Neural cell (in vitro differentiated cells): ENCODE data around the gene PVALB. TPM values are rescaled to one million over a fixed set of nuclear protein-coding genes. Genes with fewer than 3 reads are reported as not detected.

ENCODE experiments used
- H2AFZ ChIP-seq: fragments of 200-600, 300-800 bp; sonication (generic), shearing (Covaris generic); 2 replicates; pipeline ENCODE4 v1.6.0; 2014; ENCODE audit warnings: low read depth, mild to moderate bottlenecking, antibody characterized with exemption, low read length, moderate library complexity
- H3F3A ChIP-seq: fragments of 200-600 bp; shearing (Covaris generic); 2 replicates; pipeline ENCODE4 v1.6.1; 2016; ENCODE audit warnings: mild to moderate bottlenecking, moderate library complexity, mixed read lengths, antibody characterized with exemption, low read length; ENCODE audit not compliant: insufficient read depth, poor library complexity, severe bottlenecking
- H3K27ac ChIP-seq: fragments of 200-600, 300-800 bp; sonication (generic), shearing (Covaris generic); 2 replicates; pipeline ENCODE4 v1.5.1; 2014; ENCODE audit warnings: mild to moderate bottlenecking, low read length, moderate library complexity
- H3K27me3 ChIP-seq: fragments of 300-800, 200-600 bp; sonication (generic), shearing (Covaris generic); 2 replicates; pipeline ENCODE4 v1.6.0; 2014; ENCODE audit warnings: mild to moderate bottlenecking, low read depth, low read length, moderate library complexity; ENCODE audit not compliant: insufficient read depth
- H3K36me3 ChIP-seq: fragments of 300-800, 200-600 bp; sonication (generic), shearing (Covaris generic); 2 replicates; pipeline ENCODE4 v1.5.1; 2014; ENCODE audit warnings: mild to moderate bottlenecking, antibody characterized with exemption, low read length, moderate library complexity; ENCODE audit not compliant: insufficient read depth
- H3K4me2 ChIP-seq: fragments of 300-800, 200-600 bp; sonication (generic), shearing (Covaris generic); 2 replicates; pipeline ENCODE4 v1.6.0; 2014; ENCODE audit warnings: mild to moderate bottlenecking, low read length
- H3K4me3 ChIP-seq: fragments of 300-800, 200-600 bp; sonication (generic), shearing (Covaris generic); 2 replicates; pipeline ENCODE4 v1.5.1; 2014; ENCODE audit warnings: mild to moderate bottlenecking, low read length, moderate library complexity
- H3K79me2 ChIP-seq: fragments of 200-600 bp; shearing (Covaris generic); replicated peaks from 2 replicates; pipeline ENCODE4 v1.6.0; 2014; ENCODE audit warnings: mild to moderate bottlenecking, low read length, moderate library complexity; ENCODE audit not compliant: insufficient read depth
- H3K9ac ChIP-seq: fragments of 300-800, 200-600 bp; sonication (generic), shearing (Covaris generic); 2 replicates; pipeline ENCODE4 v1.6.1; 2016; ENCODE audit warnings: mild to moderate bottlenecking, low read length, mixed read lengths
- H3K9me2 ChIP-seq: fragments of 200-600 bp; shearing (Covaris generic); 2 replicates; pipeline ENCODE4 v1.6.1; 2016; ENCODE audit warnings: mild to moderate bottlenecking, low read length, mixed read lengths; ENCODE audit not compliant: insufficient read depth
- H3K9me3 ChIP-seq: fragments of 200-600, 300-800 bp; sonication (generic), shearing (Covaris generic); 2 replicates; pipeline ENCODE4 v1.6.1; 2016; ENCODE audit warnings: mild to moderate bottlenecking, mixed run types, low read length, moderate library complexity, mixed read lengths
- H4K20me1 ChIP-seq: fragments of 200-600 bp; shearing (Covaris generic); 2 replicates; pipeline ENCODE4 v1.6.1; 2016; ENCODE audit warnings: mild to moderate bottlenecking, mixed run types; ENCODE audit not compliant: insufficient read depth
- EP300 ChIP-seq: fragments of 450-650 bp; conservative IDR thresholded peaks from 2 replicates; pipeline ENCODE4 v1.6.1; 2014; ENCODE audit warnings: antibody characterized with exemption, mild to moderate bottlenecking, moderate library complexity; ENCODE audit not compliant: poor library complexity, severe bottlenecking
- EZH2 ChIP-seq: fragments of 200-600, 300-800 bp; shearing (Covaris generic), sonication (generic); IDR thresholded peaks from 2 replicates; pipeline ENCODE4 v1.6.1; 2014; ENCODE audit warnings: antibody characterized with exemption, low read length, borderline replicate concordance, mild to moderate bottlenecking; ENCODE audit not compliant: insufficient read depth, poor library complexity, severe bottlenecking
- MXI1 ChIP-seq: fragments of 450-650 bp; conservative IDR thresholded peaks from 2 replicates; pipeline ENCODE4 v1.6.1; 2014; ENCODE audit warnings: antibody characterized with exemption, mild to moderate bottlenecking; ENCODE audit not compliant: poor library complexity, severe bottlenecking
- POLR2AphosphoS5 ChIP-seq: IDR thresholded peaks from 2 replicates; pipeline ENCODE4 v1.6.1; 2012
- RAD21 ChIP-seq: fragments of 450-650 bp; conservative IDR thresholded peaks from 2 replicates; pipeline ENCODE4 v1.6.1; 2014; ENCODE audit warnings: antibody characterized with exemption, mild to moderate bottlenecking, moderate library complexity
- SMC3 ChIP-seq: fragments of 450-650 bp; conservative IDR thresholded peaks from 2 replicates; pipeline ENCODE4 v1.6.1; 2014; ENCODE audit warnings: antibody characterized with exemption, mild to moderate bottlenecking, moderate library complexity; ENCODE audit not compliant: poor library complexity
- TAF1 ChIP-seq: IDR thresholded peaks from 2 replicates; pipeline ENCODE4 v1.6.1; 2012; ENCODE audit warnings: low read depth
- polyA plus RNA-seq: library from polyadenylated mRNA; depleted of rRNA; stranded (reverse); fragments of >200 nt; gene quantifications from 2 replicates; pipeline ENCODE4 v1.2.3, GENCODE V29; 2014
- TF ChIP-seq, protein P1 (sequence below): fragments of 450-650 bp; IDR thresholded peaks from 2 replicates; pipeline ENCODE4 v1.5.1; 2014; ENCODE audit warnings: antibody characterized with exemption, mild to moderate bottlenecking, moderate library complexity; ENCODE audit not compliant: poor library complexity, severe bottlenecking
- TF ChIP-seq, protein P2 (sequence below): IDR thresholded peaks from 2 replicates; pipeline ENCODE4 v1.6.1; 2012; ENCODE audit warnings: borderline replicate concordance

Gene PVALB
- polyA plus RNA-seq, 1 donor from 2014 or later: not detected

DNA sequence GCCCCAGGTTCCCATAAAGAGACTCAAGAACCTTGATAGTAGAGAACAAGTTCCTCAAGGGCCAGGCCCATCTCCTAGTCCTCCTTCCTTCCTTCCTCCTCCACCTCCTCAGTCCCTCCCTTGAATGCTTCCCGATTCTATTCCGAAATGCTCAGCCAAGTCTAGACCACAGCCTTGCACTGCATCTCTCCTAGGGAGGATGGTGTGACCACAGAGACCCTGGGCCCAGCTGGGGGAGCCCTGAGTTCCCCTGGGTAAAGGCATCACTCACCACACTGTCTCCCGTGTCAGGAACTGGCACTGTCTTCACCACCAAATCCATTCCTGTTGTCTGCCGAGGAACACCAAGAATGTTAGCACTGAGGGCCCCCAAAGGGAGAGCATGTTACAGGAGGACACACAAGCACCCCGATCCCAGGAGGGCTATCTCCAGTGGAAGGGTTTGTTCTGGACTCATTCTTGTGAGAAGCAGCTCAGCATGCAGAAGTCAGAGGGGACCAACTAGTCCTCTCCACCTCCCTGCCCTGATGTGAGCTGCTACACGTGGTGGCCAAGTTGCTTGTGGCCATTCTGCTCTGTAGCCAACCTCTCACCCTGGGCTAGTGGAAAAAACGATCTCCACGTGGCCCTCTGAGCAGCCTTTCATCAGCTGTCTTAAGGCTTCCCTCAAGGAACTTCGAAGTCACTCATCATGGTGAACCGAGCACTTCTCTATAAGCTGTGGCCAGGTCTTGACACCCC is 49.6 kb downstream of the PVALB start:
- H3K36me3 ChIP-seq: peaks cover 5% of the 10 kb centered on the region
- H3K9ac ChIP-seq: no peak overlapping the region

DNA sequence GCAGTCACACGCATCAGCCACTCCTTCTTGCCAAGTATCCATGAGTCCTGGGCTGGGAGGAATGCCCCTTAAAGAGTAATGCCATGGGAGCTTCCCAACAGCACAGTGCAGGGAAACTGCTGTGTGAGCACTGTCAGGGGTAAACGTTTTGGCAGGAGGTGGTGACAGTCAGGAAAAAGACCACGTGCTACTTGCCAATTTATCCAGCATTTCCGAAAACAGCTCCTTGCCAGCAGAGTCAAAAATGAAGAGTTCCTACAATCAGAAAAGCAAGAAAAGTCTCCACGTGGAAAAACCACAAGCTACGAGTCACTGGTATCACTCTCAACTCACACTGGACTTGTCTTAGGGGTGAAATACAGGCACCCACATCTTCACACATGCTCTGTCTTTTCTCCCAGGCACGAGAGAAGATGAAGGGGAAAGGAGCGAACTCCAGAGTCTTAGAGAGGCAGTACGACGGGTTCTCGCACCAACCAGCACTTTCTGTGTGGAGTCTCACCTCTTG is 50.8 kb downstream of the PVALB start:
- no peak overlapping the region for H3K4me3 ChIP-seq

More for the DNA sequence above, 49.6 kb downstream of the PVALB start:
- Histone ChIP-seq H3F3A (no peaks in the 10 kb centered on the region), H4K20me1 (no peaks in the 10 kb centered on the region), H2AFZ (no peak overlapping the region), H3K9me3 (no peaks in the 10 kb centered on the region), H3K4me3 (no peak overlapping the region), H3K27ac (no peak overlapping the region), H3K27me3 (no peaks in the 10 kb centered on the region), H3K79me2 (no peaks in the 10 kb centered on the region), H3K4me2 (no peak overlapping the region), H3K9me2 (no peaks in the 10 kb centered on the region)
- TF ChIP-seq RAD21 (no peak), MXI1 (no peak), SMC3 (no peak), EZH2 (no peak), TAF1 (no peak), POLR2AphosphoS5 (no peak), EP300 (no peak)
- TF ChIP-seq, protein P1, sequence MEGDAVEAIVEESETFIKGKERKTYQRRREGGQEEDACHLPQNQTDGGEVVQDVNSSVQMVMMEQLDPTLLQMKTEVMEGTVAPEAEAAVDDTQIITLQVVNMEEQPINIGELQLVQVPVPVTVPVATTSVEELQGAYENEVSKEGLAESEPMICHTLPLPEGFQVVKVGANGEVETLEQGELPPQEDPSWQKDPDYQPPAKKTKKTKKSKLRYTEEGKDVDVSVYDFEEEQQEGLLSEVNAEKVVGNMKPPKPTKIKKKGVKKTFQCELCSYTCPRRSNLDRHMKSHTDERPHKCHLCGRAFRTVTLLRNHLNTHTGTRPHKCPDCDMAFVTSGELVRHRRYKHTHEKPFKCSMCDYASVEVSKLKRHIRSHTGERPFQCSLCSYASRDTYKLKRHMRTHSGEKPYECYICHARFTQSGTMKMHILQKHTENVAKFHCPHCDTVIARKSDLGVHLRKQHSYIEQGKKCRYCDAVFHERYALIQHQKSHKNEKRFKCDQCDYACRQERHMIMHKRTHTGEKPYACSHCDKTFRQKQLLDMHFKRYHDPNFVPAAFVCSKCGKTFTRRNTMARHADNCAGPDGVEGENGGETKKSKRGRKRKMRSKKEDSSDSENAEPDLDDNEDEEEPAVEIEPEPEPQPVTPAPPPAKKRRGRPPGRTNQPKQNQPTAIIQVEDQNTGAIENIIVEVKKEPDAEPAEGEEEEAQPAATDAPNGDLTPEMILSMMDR: no peak
- TF ChIP-seq, protein P2, sequence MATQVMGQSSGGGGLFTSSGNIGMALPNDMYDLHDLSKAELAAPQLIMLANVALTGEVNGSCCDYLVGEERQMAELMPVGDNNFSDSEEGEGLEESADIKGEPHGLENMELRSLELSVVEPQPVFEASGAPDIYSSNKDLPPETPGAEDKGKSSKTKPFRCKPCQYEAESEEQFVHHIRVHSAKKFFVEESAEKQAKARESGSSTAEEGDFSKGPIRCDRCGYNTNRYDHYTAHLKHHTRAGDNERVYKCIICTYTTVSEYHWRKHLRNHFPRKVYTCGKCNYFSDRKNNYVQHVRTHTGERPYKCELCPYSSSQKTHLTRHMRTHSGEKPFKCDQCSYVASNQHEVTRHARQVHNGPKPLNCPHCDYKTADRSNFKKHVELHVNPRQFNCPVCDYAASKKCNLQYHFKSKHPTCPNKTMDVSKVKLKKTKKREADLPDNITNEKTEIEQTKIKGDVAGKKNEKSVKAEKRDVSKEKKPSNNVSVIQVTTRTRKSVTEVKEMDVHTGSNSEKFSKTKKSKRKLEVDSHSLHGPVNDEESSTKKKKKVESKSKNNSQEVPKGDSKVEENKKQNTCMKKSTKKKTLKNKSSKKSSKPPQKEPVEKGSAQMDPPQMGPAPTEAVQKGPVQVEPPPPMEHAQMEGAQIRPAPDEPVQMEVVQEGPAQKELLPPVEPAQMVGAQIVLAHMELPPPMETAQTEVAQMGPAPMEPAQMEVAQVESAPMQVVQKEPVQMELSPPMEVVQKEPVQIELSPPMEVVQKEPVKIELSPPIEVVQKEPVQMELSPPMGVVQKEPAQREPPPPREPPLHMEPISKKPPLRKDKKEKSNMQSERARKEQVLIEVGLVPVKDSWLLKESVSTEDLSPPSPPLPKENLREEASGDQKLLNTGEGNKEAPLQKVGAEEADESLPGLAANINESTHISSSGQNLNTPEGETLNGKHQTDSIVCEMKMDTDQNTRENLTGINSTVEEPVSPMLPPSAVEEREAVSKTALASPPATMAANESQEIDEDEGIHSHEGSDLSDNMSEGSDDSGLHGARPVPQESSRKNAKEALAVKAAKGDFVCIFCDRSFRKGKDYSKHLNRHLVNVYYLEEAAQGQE: no peak

More for the DNA sequence above, 50.8 kb downstream of the PVALB start:
- Histone ChIP-seq H3F3A (no peaks in the 10 kb centered on the region), H3K9me3 (no peaks in the 10 kb centered on the region), H3K27me3 (no peaks in the 10 kb centered on the region), H3K4me2 (no peak overlapping the region), H3K79me2 (no peaks in the 10 kb centered on the region), H3K9me2 (no peaks in the 10 kb centered on the region), H3K27ac (no peak overlapping the region), H3K36me3 (peaks cover 5% of the 10 kb centered on the region), H3K9ac (no peak overlapping the region), H2AFZ (no peak overlapping the region), H4K20me1 (no peaks in the 10 kb centered on the region)
- no peak for TF ChIP-seq EZH2
- TF ChIP-seq MXI1: no peak
- TF ChIP-seq TAF1: no peak
- TF ChIP-seq, protein P1: no peak
- TF ChIP-seq POLR2AphosphoS5: no peak
- TF ChIP-seq RAD21: no peak
- TF ChIP-seq EP300: no peak
- TF ChIP-seq SMC3: no peak
- TF ChIP-seq, protein P2: no peak
